HEK293 (cell line): ENCODE measurements around the gene PDE4B.
A peak's percentile ranks its signal among the peaks of the same experiment; 100 is the strongest.

Source experiments
- CTCF ChIA-PET: fragments of 350-600 bp; formaldehyde crosslinking; extraction: SDS; loops from one replicate; lab custom pipeline; 2021; ENCODE audit warnings: antibody characterized with exemption; lab: Yijun Ruan, JAX
- POLR2A ChIA-PET: fragments of 300-600 bp; formaldehyde crosslinking; extraction: SDS; loops from one replicate; lab custom pipeline; 2020; ENCODE audit warnings: antibody characterized with exemption, inconsistent platforms; lab: Yijun Ruan, JAX
- H3K27ac ChIP-seq: fragments of 200-500 bp; sonication (Bioruptor generic); 2 replicates; pipeline ENCODE4 v1.5.1; 2014; ENCODE audit warnings: low read depth, low read length, control low read depth, inconsistent platforms; ENCODE audit errors: extremely low read depth
- H3K36me3 ChIP-seq, 2 experiments: fragments of 200-500 bp in 1 of 2; sonication (Bioruptor generic) in 1 of 2; 1 replicate in 1 of 2; 2 replicates in 1 of 2; pipeline ENCODE4 v1.5.1; 2014 to 2017; ENCODE audit warnings: inconsistent platforms in 2 of 2, low read length in 2 of 2; ENCODE audit not compliant: control insufficient read depth in 2 of 2, insufficient read depth in 1 of 2
- H3K4me1 ChIP-seq: fragments of 200-500 bp; sonication (Bioruptor generic); 2 replicates; pipeline ENCODE4 v1.5.1; 2014; ENCODE audit warnings: mild to moderate bottlenecking, low read length, inconsistent platforms; ENCODE audit not compliant: control insufficient read depth, insufficient read depth
- H3K4me3 ChIP-seq: 2 replicates; pipeline ENCODE4 v1.5.1; 2011; ENCODE audit warnings: low read depth, mild to moderate bottlenecking, control low read depth, low read length, moderate library complexity
- H3K9me3 ChIP-seq: fragments of 200-500 bp; sonication (Bioruptor generic); 2 replicates; pipeline ENCODE4 v1.5.1; 2014; ENCODE audit warnings: low read depth, low read length, inconsistent platforms; ENCODE audit not compliant: control insufficient read depth, insufficient read depth
- HOXA7 ChIP-seq: sonication (generic); formaldehyde crosslinking; IDR thresholded peaks from 2 replicates; pipeline ENCODE4 v1.8.1; 2022; ENCODE audit warnings: missing genetic modification reagents, borderline replicate concordance
- HOXD13 ChIP-seq: sonication (generic); formaldehyde crosslinking; IDR thresholded peaks from 2 replicates; pipeline ENCODE4 v1.8.0; 2022; ENCODE audit warnings: missing genetic modification reagents, borderline replicate concordance
- PATZ1 ChIP-seq: fragments of 450-650 bp; formaldehyde crosslinking; IDR thresholded peaks from 2 replicates; pipeline ENCODE4 v1.5.1; 2016; ENCODE audit warnings: missing biosample characterization, missing genetic modification characterization
- PRDM1 ChIP-seq: fragments of 450-650 bp; formaldehyde crosslinking; IDR thresholded peaks from 2 replicates; pipeline ENCODE4; 2016; ENCODE audit warnings: missing biosample characterization, missing genetic modification characterization
- TCF7L2 ChIP-seq: IDR thresholded peaks from 2 replicates; pipeline ENCODE4 v1.6.1; 2011; ENCODE audit warnings: low read depth, mild to moderate bottlenecking, inconsistent platforms, low read length, moderate library complexity, borderline replicate concordance
- YY1 ChIP-seq: fragments of 450-650 bp; formaldehyde crosslinking; IDR thresholded peaks from 2 replicates; pipeline ENCODE4 v1.5.1; 2018; ENCODE audit warnings: missing biosample characterization, missing genetic modification characterization
- ZBTB17 ChIP-seq: fragments of 450-650 bp; formaldehyde crosslinking; IDR thresholded peaks from 2 replicates; pipeline ENCODE4 v1.5.1; 2016; ENCODE audit warnings: missing biosample characterization, missing genetic modification characterization
- ZBTB21 ChIP-seq: fragments of 450-650 bp; formaldehyde crosslinking; IDR thresholded peaks from 2 replicates; pipeline ENCODE4 v1.5.1; 2017; ENCODE audit warnings: missing biosample characterization, missing genetic modification characterization
- ZNF133 ChIP-seq: fragments of 450-650 bp; formaldehyde crosslinking; IDR thresholded peaks from 2 replicates; pipeline ENCODE4 v1.5.1; 2016; ENCODE audit warnings: missing biosample characterization, missing genetic modification characterization
- ZNF146 ChIP-seq: fragments of 450-650 bp; formaldehyde crosslinking; IDR thresholded peaks from 2 replicates; pipeline ENCODE4 v1.5.1; 2016; ENCODE audit warnings: missing biosample characterization, missing genetic modification characterization
- ZNF16 ChIP-seq: fragments of 450-650 bp; formaldehyde crosslinking; IDR thresholded peaks from 2 replicates; pipeline ENCODE4 v1.5.1; 2016; ENCODE audit warnings: low read depth, missing biosample characterization, missing genetic modification characterization
- ZNF223 ChIP-seq: fragments of 450-650 bp; formaldehyde crosslinking; IDR thresholded peaks from 2 replicates; pipeline ENCODE4 v1.5.1; 2016; ENCODE audit warnings: missing biosample characterization, missing genetic modification characterization
- ZNF292 ChIP-seq: fragments of 450-650 bp; formaldehyde crosslinking; IDR thresholded peaks from 2 replicates; pipeline ENCODE4 v1.5.1; 2016; ENCODE audit warnings: low read depth, missing biosample characterization, missing genetic modification characterization, borderline replicate concordance
- ZNF416 ChIP-seq: fragments of 450-650 bp; formaldehyde crosslinking; IDR thresholded peaks from 2 replicates; pipeline ENCODE4 v1.5.1; 2016; ENCODE audit warnings: missing biosample characterization, missing genetic modification characterization
- ZNF501 ChIP-seq: fragments of 450-650 bp; formaldehyde crosslinking; IDR thresholded peaks from 2 replicates; pipeline ENCODE4 v1.5.1; 2016; ENCODE audit warnings: missing biosample characterization, missing genetic modification characterization
- ZNF530 ChIP-seq: fragments of 450-650 bp; formaldehyde crosslinking; IDR thresholded peaks from 2 replicates; pipeline ENCODE4 v1.5.1; 2016; ENCODE audit warnings: low read depth, missing biosample characterization, missing genetic modification characterization
- ZNF623 ChIP-seq: fragments of 450-650 bp; formaldehyde crosslinking; IDR thresholded peaks from 2 replicates; pipeline ENCODE4 v1.5.1; 2016; ENCODE audit warnings: missing biosample characterization, missing genetic modification characterization
- ZNF654 ChIP-seq: fragments of 450-650 bp; formaldehyde crosslinking; IDR thresholded peaks from 2 replicates; pipeline ENCODE4 v1.5.1; 2016; ENCODE audit warnings: low read depth, missing biosample characterization, missing genetic modification characterization
- ZNF664 ChIP-seq: fragments of 450-650 bp; formaldehyde crosslinking; IDR thresholded peaks from 2 replicates; pipeline ENCODE4 v1.5.1; 2016; ENCODE audit warnings: missing biosample characterization, missing genetic modification characterization
- ZNF677 ChIP-seq: fragments of 450-650 bp; IDR thresholded peaks from 2 replicates; pipeline ENCODE4 v1.5.0; 2018; ENCODE audit warnings: missing biosample characterization, mild to moderate bottlenecking, missing genetic modification characterization, moderate library complexity
- ZNF704 ChIP-seq: fragments of 450-650 bp; formaldehyde crosslinking; IDR thresholded peaks from 2 replicates; pipeline ENCODE4 v1.5.1; 2016; ENCODE audit warnings: missing biosample characterization, missing genetic modification characterization
- ZNF76 ChIP-seq: fragments of 450-650 bp; formaldehyde crosslinking; IDR thresholded peaks from 2 replicates; pipeline ENCODE4; 2016; ENCODE audit warnings: low read depth, missing biosample characterization, missing genetic modification characterization, borderline replicate concordance
- ZNF791 ChIP-seq: fragments of 450-650 bp; formaldehyde crosslinking; IDR thresholded peaks from 2 replicates; pipeline ENCODE4 v1.5.1; 2016; ENCODE audit warnings: missing biosample characterization, missing genetic modification characterization
- ZNF837 ChIP-seq: fragments of 450-650 bp; formaldehyde crosslinking; IDR thresholded peaks from 2 replicates; pipeline ENCODE4 v1.5.1; 2016; ENCODE audit warnings: missing biosample characterization, missing genetic modification characterization
- ZNF843 ChIP-seq: fragments of 450-650 bp; formaldehyde crosslinking; IDR thresholded peaks from 2 replicates; pipeline ENCODE4 v1.5.1; 2016; ENCODE audit warnings: missing biosample characterization, missing genetic modification characterization
- ZSCAN4 ChIP-seq: fragments of 450-650 bp; formaldehyde crosslinking; IDR thresholded peaks from 2 replicates; pipeline ENCODE4 v1.5.1; 2017; ENCODE audit warnings: missing biosample characterization, missing genetic modification characterization
- TF ChIP-seq, protein P1 (sequence below): fragments of 450-650 bp; formaldehyde crosslinking; IDR thresholded peaks from 2 replicates; pipeline ENCODE4; 2016; ENCODE audit warnings: missing biosample characterization, missing genetic modification characterization

Gene PDE4B

GRCh38 chr1:66354311-66355201, 561.9 kb downstream of the PDE4B start (continued):
- TF ChIP-seq PATZ1 (no peak), ZNF16 (tag by site-specific recombination) (no peak), PRDM1 (tag by site-specific recombination) (no peak), ZBTB17 (peak; percentile 39; the same call in 1 of the 2 replicates)

DNA sequence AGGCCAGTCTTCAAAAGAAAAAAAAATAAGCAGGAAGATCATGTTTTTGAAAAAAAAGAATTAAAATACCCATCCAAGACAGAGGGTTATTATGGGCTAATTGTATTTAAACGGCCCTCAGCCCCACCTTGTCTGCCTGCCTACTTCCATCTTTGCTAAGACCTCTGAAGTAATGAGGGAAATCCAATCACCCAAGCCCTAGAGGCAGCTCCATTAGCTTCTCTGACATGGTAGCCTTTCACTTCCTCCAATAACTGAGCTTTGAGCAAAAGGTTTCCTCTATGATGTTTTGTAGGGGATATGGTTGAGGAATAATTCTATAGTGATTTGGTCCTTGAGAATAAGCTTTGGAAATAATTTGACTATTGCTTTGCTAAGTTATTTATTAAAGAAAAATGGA, 563.1 kb downstream of the PDE4B start:
- ChIA-PET CTCF (interaction anchor here (0.9 kb wide), 1 partner anchor 80 kb away, joined by 3 read pairs; no protein-coding TSS in a partner anchor), POLR2A (no interaction called here)
- H3K4me3 ChIP-seq: no peak overlapping the region
- TF ChIP-seq ZNF704 (no peak), ZNF501 (tag by site-specific recombination) (no peak), ZBTB21 (tag by site-specific recombination) (no peak), ZNF677 (tag by site-specific recombination) (no peak), ZNF837 (tag by site-specific recombination) (no peak), ZNF654 (no peak), ZNF843 (no peak), ZNF146 (tag by site-specific recombination) (no peak), ZNF791 (tag by site-specific recombination) (no peak), ZNF416 (tag by site-specific recombination) (no peak), HOXD13 (CRISPR knock-in tag) (no peak)
- TF ChIP-seq, all 188 proteins: peak for 0
- Histone ChIP-seq H3K4me1 (peaks cover 20% of the 10 kb centered on the region), H3K9me3 (no peaks in the 10 kb centered on the region), H3K27ac (no peak overlapping the region), H3K36me3 (no peaks in the 10 kb centered on the region)

GRCh38 chr1:66356605-66357004, 563.9 kb downstream of the PDE4B start:
- POLR2A ChIA-PET: no interaction called here
- peaks cover 20% of the 10 kb centered on the region for H3K4me1 ChIP-seq
- no peaks in the 10 kb centered on the region for H3K9me3 ChIP-seq
- H3K36me3 ChIP-seq: no peaks in the 10 kb centered on the region
- no peak for TF ChIP-seq ZNF623 (tag by site-specific recombination)
- no peak for TF ChIP-seq ZNF223
- no peak for TF ChIP-seq YY1
- no peak for TF ChIP-seq HOXA7 (CRISPR knock-in tag)
- TF ChIP-seq ZNF837 (tag by site-specific recombination): no peak
- TF ChIP-seq TCF7L2: no peak
- no peak for TF ChIP-seq ZNF677 (tag by site-specific recombination)
- TF ChIP-seq, protein P1, sequence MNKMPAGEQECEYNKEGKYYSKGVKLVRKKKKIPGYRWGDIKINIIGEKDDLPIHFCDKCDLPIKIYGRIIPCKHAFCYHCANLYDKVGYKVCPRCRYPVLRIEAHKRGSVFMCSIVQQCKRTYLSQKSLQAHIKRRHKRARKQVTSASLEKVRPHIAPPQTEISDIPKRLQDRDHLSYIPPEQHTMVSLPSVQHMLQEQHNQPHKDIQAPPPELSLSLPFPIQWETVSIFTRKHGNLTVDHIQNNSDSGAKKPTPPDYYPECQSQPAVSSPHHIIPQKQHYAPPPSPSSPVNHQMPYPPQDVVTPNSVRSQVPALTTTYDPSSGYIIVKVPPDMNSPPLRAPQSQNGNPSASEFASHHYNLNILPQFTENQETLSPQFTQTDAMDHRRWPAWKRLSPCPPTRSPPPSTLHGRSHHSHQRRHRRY (tag by site-specific recombination): no peak
- TF ChIP-seq ZNF664 (tag by site-specific recombination): no peak
- no peak for TF ChIP-seq ZNF133
- no peak for TF ChIP-seq ZNF530 (tag by site-specific recombination)
- TF ChIP-seq ZNF292 (tag by site-specific recombination): no peak
- TF ChIP-seq ZNF76: no peak
- no peak for TF ChIP-seq ZSCAN4 (tag by site-specific recombination)
- no peak overlapping the region for H3K4me3 ChIP-seq
- CTCF ChIA-PET: no interaction called here
- H3K27ac ChIP-seq: no peak overlapping the region
